Renal cortical epithelial cell (primary cell): Measurements from ENCODE around the gene RAB14. TPM values are rescaled to one million over a fixed set of nuclear protein-coding genes. Genes with fewer than 3 reads are reported as not detected.

Experiments
- DNase-seq: peaks from one replicate; pipeline ENCODE4 v3.0.0-alpha.2; 2011; ENCODE audit warnings: low read depth
- total RNA-seq: library from RNA; depleted of rRNA; stranded (reverse); fragments of >200 nt; gene quantifications from 2 replicates; pipeline ENCODE4 v1.2.3, GENCODE V29; 2014

Gene RAB14
- total RNA-seq, 1 donor from 2014 or later = 55.8 TPM

DNA sequence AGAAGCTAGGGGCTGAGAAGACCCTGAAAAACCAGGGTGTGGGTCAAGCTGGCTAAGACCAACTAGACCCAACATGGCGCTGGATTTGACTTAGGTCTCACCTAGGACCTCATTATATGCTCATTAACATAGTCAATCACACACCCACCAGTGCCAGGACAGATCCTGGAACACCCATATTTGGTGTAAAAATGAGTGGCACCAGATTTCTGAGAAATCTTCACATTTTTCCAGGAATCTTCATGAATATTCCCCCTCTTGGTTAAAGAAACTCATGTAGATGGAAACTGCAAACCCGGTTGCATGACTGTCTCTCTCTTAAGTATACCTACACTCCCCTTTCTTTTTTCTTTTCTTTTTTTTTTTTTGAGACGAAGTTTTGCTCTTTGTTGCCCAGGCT is 17.9 kb upstream of the RAB14 start:
- DNase-seq = no peak

DNA sequence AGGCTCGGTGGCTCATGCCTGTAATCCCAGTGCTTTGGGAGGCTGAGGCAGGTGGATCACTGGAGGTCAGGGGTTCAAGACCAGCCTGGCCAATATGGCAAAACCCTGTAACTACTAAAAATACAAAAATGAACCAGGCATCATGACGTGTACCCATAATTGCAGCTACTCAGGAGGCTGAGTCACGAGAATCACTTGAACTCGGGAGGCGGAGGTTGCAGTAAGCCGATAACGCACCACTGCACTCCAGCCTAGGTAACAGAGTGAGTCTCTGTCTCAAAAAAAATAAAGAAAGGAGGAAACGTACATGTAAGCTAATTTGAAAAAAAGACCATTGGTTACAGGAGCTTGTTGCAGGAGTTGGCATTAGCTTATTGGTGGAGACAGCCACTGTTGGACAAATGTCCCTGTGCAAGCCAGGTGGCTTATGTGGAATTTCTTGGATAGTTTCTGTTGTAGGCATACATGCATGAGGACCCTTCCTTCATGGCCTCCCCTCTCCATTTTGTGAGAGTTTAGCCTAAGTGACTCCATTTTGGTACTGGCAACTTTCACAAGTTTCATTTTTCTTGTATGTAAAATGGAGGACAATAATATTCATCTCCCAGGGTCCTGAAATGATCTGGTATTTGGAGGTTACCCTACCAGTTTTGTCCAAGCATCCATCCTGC is 16.8 kb upstream of the RAB14 start:
- no peak for DNase-seq

DNA sequence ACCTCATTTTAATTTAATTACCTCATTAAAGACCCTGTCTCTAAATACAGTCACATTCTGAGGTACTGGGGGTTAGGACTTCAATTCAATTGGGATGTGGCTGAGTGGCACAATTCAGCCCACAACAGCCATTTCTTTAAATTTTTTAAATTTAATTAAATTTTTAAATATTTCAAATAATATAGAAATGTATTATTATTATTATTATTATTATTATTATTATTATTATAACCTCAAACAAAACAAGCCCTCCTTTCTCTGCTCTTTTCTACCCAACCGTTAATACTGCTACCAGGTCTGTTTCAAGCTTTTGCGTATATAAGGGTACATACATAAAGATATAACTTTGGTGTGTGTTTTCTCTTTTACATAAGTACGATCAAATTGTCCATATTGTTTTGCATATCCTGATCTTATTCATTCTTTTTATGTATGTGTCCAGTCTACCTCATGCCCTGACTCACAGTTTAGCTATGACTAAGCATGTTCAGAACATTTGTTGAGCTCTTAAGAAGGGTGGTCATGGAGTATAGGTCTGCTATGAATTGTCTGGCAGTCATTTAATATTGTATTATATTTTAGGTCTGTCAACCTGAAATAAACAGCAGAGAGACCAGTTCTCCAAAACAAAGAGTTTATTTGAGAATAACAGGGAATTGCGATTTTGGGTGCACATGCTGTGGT is 16.1 kb upstream of the RAB14 start:
- DNase-seq = peak; percentile 36

DNA sequence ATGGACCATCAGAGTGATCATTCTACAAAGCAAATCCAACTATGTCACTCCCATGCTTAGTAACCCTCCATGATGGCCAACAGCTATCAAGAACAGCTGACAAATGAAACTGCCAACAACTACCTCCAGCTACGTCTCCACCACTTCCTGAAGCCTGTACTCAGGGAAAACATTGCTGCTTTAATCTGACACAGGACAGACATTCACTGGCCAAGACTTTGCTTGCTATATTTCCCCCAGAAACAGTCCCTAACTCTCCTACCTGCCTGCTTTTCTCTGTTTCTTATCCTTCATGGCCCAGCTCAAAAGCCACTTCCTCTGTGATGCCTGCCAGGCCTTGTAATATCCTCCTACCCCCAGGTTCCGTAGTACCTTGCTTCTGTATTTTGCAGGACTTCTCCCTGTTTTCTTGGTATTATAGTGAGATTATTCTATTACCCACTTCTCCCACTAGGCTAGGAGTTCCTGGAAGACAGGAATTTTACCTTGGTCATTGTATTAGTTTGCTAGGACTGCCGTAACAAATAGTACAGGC is 14.7 kb upstream of the RAB14 start:
- no peak for DNase-seq

DNA sequence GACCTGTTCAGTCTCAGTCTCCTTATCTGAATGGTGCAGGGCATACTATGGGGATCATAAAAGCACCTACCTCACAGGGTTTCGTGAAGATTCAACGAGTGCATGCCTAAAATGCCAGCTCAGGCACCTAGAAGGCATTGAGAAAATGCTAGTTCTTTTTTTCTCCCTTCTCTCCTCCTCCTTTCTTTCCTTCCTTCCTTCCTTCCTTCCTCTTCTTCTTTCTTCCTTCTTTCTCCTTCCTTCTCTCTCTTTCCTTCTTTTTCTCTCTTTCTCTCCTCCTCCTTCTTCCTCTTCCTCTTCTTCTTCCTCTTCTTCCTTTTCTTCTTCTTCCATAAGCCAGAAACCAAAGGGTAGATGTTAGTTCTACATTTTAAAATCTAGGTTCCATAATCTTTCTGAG is 12.3 kb upstream of the RAB14 start:
- DNase-seq = no peak

DNA sequence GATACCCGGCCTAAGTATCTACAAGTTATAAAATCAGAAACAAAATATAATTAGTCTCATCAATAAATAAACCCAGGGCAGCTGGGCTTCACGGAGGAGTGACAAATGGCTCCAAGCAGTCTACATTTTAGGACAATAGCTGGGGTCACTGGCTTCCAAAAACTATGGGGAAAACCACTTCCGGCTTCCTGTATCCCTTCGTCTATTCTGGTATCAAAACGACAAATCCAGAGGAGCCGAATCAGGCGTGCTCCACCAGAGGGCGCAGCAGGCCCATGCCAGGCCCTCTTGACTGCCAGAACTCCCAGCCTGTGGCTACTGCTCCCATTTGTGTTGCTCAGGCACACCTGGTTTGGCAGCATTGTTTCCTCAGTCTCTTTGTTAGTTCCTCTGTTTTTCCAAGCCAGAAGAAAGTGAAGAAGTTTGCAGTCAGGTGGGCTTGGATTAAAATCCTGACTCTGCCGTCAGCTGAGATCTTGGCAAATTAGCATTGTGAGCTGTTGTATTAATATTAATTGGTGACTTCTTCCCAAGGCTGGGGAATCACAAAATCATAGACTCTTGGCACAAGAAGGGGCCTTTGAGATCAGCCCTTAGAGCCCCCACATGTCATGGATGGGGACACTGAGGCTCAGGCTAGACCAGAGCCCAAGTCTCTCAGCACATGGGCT is 11.6 kb upstream of the RAB14 start:
- DNase-seq = peak; percentile 75

DNA sequence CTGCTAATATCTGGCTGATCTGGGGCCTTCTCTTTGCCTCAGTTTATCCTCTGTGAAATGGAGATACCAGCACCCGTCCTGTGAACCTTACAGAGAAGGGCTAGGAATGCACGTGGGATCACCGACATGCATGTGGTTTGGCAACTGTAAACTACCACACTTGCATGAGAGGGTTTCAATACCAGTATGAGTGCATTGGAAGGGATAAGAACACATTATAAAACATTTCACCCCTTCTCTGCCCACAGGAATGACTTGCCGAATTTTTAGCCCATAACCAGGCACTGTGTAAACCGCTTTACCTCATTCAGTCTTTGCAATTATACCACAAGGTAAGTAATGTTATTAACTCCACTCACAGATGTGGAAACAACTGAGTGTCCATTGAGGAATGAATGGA is 8.9 kb upstream of the RAB14 start:
- no peak for DNase-seq

DNA sequence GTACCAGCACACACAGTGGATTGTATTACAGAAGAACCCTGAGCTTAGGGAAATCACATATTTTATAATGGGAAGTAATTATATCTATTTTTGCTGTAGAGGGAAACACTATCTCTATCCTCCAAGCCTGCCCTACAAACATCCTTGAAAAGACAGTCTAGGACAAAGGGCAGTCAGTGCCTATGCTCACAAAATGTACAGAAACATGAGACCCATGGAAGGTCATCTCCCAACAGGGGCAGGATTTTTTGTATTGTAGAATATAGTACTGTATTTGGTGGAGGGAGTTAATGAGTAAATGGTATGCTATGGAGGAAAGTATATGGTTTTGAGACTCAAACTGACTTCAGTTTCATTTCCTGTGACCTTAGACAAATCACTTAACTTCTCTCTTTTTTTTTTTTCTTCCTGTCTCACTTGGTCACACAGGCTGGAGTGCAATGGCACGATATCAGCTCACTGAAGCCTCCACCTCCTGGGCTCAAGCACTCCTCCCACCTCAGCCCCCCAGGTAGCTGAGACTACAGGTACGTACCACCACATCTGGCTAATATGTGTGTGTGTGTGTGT is 5.8 kb upstream of the RAB14 start:
- DNase-seq = no peak

DNA sequence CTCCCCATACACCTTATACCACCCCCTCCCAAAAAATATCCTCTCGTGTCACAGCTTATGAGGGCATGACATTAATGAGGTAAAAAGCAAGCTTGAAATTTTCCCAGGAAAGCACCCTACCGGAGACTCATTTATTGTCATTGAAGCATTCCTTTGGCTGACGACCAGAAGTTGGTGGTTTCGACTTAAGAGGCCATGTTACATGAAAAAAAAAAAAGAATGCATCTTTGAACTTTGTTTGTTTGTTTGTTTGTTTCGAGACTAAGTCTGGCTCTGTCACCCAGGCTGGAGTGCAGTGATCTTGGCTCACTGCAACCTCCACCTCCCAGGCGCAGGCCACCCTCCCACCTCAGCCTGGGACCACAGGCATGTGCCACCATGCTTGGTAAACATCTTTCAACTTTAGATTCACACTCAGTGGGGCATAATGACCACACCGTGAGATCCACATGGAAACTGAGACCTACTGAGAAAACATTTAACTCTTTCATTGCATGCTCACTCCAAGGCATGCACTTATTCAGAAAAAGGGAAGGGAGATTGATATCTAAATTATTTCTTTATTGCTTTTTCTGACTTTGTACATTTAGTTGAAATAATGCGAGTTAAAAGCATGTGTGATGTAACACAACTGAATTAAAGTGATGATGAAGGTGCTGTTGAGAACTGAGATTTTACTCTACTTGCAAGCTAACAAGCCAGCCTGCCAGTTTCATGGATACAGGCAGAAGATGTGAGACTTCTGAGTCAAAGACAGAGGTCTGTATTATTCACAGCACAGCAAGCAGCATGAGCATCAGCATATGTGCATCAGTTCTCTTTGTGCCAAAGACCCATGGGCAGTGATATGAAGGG is 5.1 kb upstream of the RAB14 start:
- DNase-seq = peak; percentile 60

DNA sequence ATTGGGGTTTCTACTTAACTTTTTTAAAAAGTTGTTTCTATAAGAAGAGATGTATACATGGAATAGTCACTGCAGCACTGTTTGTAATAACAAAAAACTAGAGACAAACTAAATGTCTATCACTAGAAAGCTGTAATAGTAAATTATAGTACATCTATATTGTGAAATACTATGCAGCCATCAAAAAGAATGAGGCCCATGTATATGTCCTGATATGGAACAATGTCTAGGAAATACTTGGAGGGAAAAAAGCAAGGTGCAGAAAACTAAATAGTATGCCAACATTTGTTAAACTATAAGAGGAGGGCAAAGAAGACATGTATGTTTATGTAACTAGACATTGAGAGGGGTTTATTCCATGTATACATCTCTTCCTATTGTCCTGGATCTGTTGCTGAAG is 2.9 kb upstream of the RAB14 start:
- DNase-seq = no peak

DNA sequence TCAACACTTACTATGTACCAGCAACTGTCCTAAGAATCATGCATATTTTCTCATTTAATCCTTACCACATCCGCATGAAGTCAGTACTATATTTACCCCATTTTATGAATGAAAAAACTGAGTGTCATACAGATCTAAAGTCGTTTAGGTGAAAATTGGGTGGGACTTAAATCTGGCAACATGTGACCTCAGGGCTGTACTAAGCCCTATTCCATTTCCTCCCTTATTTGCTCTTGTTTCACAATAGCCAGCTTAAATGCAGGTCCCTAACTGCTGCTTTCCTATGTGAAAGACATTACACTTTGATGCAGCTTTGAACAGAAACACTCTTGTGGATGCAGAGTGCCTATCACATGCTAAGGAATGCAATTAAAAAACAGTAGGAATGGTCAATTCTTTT is 2.5 kb upstream of the RAB14 start:
- DNase-seq = no peak

DNA sequence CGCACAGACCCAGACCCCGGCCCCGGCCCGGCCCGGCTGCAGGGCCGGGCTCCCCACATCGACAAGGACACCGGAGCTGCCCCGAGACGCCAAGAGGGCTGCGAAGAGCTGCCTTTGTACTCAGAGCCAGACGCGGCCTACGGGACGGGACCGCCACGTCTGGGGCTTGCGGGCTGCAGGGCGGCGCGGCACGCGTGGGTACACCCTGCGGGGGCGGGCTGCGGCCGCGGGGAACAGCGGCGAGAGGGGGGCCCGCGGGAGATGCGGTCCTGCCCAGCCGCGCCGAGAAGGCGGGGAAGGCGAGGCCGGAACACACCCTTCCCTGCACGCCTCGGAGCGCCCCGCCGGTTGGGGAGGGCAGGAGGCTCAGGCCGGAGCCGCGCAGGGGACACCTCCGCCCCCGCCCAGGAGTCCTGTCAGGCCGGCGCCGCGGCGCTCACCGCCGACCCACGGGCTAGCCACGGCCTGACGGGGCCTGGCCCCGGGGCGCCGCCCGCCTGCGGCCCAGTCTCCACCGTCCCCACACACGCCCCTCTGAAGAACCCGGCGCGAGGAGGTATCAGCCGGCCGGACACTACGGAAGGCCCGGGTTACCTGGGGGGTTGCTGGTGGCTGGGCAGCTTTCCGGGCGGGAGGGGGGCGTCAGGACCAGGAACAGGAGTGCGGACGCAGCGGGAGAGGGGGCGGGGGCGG is 478 bp downstream of the RAB14 start:
- no peak for DNase-seq

DNA sequence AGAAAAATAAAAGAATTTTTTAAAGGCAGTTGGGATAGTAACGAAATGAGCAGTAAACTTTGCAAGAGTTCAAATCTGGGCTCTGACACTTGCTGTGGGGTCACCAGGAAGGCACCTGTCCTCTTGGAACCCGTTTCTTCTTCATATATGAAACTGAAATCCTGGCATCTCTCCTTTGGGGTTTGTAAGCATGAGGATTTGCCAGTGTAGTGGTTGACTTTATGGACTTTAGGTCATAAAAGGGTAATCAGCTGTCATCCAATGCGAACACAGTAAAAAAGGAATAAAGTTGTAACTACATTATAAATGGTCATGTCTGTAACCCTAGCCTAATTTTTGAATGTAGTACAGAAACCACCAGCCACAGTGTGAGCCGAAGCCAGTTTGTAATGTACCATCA is 1.3 kb downstream of the RAB14 start:
- DNase-seq = no peak

DNA sequence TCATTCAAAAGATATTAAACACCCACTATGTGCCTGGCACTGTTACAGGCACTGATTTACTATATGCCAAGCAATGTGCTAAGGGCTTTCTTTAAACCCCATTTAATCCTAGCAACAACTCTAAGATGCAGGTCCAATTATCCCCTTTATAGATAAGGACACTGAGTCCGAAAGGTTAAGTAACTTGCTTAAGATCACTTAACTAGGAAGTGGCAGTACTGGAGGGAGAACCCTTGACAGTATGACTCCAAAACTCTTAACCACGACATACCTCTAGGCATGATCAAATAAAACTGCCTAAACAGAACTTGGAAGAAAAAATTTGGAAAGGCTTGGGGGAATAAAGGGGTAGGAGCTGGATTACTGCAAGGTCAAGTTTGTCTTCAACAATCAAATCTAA is 1.7 kb downstream of the RAB14 start:
- peak; percentile 36 for DNase-seq

DNA sequence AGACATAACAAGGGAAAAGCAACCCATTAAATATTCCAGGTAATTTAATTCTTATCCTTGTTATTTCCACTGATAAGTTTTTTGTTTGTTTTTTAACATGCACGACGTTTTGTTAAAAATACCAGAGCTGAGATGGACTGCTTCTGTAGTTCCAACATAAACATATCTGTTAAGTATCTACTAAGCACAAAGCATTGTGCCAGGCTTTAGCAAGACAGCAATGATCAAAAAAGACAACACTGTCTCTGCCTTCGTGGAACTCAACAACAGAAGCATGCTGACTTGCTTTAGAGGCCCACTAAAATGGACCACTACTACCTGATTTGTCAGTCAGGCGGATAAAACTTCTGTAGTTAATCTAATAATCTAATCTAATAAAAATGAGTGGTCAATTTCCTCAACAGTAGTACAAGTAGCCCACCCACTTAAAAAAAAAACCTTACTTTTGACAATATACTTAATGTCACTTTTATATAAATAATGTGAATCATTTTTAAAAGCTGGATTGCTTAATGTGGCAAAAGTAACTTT is 3.1 kb downstream of the RAB14 start:
- DNase-seq = no peak

DNA sequence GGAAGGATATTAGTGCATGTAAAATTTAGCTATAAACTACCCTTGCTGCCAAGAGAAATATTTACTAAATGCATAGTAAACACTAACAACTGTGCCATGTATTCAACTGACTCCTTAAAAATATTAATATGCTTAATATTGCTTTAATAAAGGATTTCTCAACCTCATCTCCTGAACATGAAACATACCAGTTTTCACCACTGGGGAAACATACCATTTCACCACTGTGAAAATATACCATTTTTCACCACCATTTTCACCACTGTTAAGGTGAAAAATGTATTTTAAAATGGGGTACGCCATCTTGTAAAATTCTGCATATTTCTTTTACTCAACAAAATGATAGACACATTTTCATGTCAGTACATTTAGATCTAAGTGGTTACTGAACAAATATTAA is 4.5 kb downstream of the RAB14 start:
- DNase-seq = no peak

DNA sequence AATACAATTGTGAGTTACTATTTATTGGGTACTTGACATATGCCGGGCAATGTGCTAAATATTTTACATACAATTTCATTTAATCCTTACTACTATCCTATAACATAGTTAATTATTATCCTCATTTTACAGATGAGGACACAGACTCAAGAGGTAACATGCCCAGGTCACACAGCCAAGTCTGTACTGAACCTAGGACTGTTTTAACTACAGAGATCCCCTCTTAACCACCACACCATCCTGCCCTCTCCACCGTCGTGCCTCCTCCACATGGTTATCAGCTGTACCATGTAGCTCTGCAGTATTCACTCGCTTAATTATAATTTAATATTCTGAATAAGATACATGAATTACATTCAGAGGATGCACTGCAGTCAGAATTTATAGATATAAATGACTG is 5.3 kb downstream of the RAB14 start:
- DNase-seq = no peak

DNA sequence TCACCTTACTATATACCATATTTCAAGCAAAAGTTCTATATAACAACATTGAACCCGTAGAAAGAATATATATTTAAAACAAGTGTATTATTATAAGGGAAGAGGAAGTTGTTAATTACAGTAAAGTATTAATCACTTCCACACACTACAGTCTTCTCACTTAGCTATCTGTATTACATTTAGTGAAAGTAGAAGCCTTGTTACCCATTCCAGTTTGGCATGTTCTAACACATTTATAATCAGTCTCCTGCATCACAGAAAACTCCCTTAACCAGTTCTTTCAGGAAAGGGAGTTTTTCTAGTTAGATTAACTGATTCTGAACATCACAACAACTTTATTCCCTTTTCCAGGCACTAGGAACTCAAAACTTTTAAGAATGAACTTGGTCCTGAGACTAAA is 6.9 kb downstream of the RAB14 start:
- DNase-seq = peak; percentile 28

DNA sequence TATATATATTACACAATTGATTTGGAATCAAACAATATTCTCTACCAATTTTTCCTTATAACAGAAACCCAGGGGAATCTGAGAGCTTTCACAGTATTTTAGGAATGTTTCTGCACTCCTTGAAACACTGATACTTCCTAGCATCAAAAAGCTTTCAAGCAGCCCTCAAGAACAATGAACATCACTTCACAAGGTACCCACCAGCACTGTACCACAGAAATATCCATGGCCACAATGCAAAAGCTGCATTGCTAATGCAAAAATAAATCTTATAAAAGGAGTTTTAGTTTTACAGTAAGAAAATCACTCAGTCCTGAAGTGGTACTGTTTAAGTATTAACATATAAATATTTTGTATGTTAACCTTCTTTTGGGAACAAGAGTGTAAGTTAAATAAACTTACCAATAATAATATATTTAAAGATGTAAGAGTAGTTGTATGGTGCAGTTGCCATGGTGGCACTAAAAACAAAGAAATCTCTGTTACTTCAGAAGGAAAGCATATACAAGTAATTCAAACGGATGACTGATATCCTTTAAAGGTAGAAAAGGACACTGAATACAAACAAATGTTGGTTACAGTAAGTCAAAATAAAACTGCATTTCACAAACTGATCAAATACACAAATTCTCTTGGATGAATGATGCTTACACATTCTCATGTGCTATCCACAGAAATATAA is 8.6 kb downstream of the RAB14 start:
- DNase-seq = peak; percentile 30

DNA sequence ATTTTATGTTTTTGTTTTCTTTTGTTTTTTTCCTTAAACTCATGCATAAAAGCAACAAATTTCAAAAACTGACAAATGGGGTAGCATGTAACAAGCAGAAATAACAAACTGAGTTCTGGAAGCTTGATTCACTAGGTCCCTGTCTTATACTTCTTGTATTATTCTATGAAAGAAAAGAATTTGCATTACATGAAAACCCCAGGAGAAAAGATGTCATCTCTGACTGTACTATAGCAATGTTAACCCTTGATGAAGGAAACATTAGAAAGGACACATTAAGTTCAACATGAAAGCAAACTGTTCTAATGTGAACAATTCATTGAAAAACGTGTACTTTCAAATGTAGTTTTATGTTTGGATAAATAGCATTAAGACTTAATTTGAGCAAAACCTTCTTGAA is 9.2 kb downstream of the RAB14 start:
- DNase-seq = no peak
